HepG2 (cell line): ENCODE data around the gene CHST4. TPM values are rescaled to one million over a fixed set of nuclear protein-coding genes. Genes with fewer than 3 reads are reported as not detected.

Experiments
- ARNT2 ChIP-seq: sonication (generic); formaldehyde crosslinking; IDR thresholded peaks from 2 replicates; pipeline ENCODE4 v1.8.0; 2022; ENCODE audit warnings: mild to moderate bottlenecking, low read depth, missing genetic modification reagents, moderate library complexity
- CERS6 ChIP-seq: sonication (generic); formaldehyde crosslinking; IDR thresholded peaks from 2 replicates; pipeline ENCODE4 v1.5.0; 2020; ENCODE audit warnings: missing genetic modification reagents
- E2F5 ChIP-seq: sonication (generic); formaldehyde crosslinking; conservative IDR thresholded peaks from 2 replicates; pipeline ENCODE4 v1.4.0; 2020; ENCODE audit warnings: missing genetic modification reagents
- ERF ChIP-seq: IDR thresholded peaks from 2 replicates; pipeline ENCODE4 v1.6.1; 2018; ENCODE audit warnings: missing biosample characterization, missing genetic modification reagents
- IKZF5 ChIP-seq: IDR thresholded peaks from 2 replicates; pipeline ENCODE4 v1.6.1; 2018; ENCODE audit warnings: missing genetic modification reagents, mild to moderate bottlenecking, missing compliant biosample characterization
- IRF2 ChIP-seq: IDR thresholded peaks from 2 replicates; pipeline ENCODE4 v1.6.1; 2018; ENCODE audit warnings: missing genetic modification reagents, missing compliant biosample characterization
- KAT7 ChIP-seq: IDR thresholded peaks from 2 replicates; pipeline ENCODE4 v1.6.1; 2018; ENCODE audit warnings: borderline replicate concordance, missing compliant biosample characterization
- ZBTB21 ChIP-seq: sonication (generic); formaldehyde crosslinking; IDR thresholded peaks from 2 replicates; pipeline ENCODE4 v1.4.0; 2020; ENCODE audit warnings: missing genetic modification reagents
- ZMYM2 ChIP-seq: sonication (generic); formaldehyde crosslinking; IDR thresholded peaks from 2 replicates; pipeline ENCODE4 v1.8.0; 2022; ENCODE audit warnings: mild to moderate bottlenecking, missing genetic modification reagents
- ZNF335 ChIP-seq: sonication (generic); formaldehyde crosslinking; IDR thresholded peaks from 2 replicates; pipeline ENCODE4 v1.4.0; 2020; ENCODE audit warnings: missing genetic modification reagents
- polyA plus RNA-seq, 8 experiments: library from polyadenylated mRNA; depleted of rRNA in 3 of 8; stranded (reverse) in 7 of 8; unstranded in 1 of 8; fragments of >200 nt; fragmentation: Illumina TruSeq in 4 of 8; extraction: Trizol in 4 of 8; gene quantifications; 2 replicates each; pipeline versions ENCODE4 v1.2.1 to v1.2.3, GENCODE V29; 2011 to 2016; ENCODE audit warnings: low read depth in 4 of 8, missing spikeins in 1 of 8, mixed read lengths in 1 of 8; ENCODE audit not compliant: insufficient read depth in 1 of 8
- total RNA-seq, 5 experiments: library from RNA; depleted of rRNA; stranded (reverse); fragments of >200 nt; fragmentation: Illumina TruSeq; extraction: Trizol; gene quantifications; 2 replicates each; pipeline ENCODE4 v1.2.3, GENCODE V29; 2016; ENCODE audit warnings: low read depth in 1 of 5
- TF ChIP-seq, protein P1 (sequence below): sonication (generic); formaldehyde crosslinking; IDR thresholded peaks from 2 replicates; pipeline ENCODE4 v1.4.0; 2020; ENCODE audit warnings: missing genetic modification reagents
- TF ChIP-seq, protein P2 (sequence below): sonication (generic); formaldehyde crosslinking; IDR thresholded peaks from 2 replicates; pipeline ENCODE4 v1.4.0; 2020; ENCODE audit warnings: missing genetic modification reagents, borderline replicate concordance
- TF ChIP-seq, protein P3 (sequence below): IDR thresholded peaks from 2 replicates; pipeline ENCODE4 v1.4.0; 2020; ENCODE audit warnings: mild to moderate bottlenecking, missing genetic modification reagents

The CHST4 gene
- total and polyA plus RNA-seq, 2 of the 13 experiments (the other 11 are each of a cell fraction or from before 2014, with no cell fraction given), result not detected

DNA sequence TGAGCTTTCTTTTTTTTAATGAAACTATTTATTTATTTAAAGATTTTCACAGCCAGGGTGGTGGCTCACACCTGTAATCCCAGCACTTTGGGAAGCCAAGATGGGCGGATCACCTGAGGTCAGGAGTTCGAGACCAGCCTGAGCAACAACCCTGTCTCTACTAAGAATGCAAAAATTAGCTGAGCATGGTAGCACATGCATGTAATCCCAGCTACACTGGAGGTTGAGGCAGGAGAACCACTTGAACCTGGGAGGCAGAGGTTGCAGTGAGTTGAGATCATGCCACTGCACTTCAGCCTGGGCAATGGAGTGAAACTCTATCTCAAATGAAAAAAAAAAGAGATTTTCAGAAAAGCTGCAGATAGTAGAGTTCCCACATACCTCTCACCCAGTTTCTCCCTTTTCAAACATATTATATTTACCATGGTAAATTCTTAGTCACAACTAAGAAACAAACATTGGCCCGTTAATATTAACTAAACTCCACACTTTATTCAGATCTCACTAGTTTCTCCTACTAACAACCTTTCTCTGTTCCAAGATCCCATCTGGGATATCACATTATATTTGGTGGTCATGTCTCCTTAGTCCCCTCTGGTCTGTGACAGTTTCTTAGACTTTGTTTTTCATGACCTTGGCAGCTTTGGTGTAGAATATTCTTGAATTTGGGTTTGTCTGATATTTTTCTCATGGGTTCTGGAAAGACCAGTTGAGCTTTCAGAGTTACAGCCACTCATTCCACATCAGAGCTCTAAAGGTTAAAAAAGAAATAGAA lies 58.5 kb downstream of the CHST4 start (continued):
- TF ChIP-seq ZNF335 (CRISPR knock-in tag), result no peak
- no peak for TF ChIP-seq ARNT2 (CRISPR knock-in tag)
- TF ChIP-seq IRF2, result no peak
- TF ChIP-seq KAT7 (CRISPR knock-in tag), result peak; percentile 64; the same call in 1 of the 2 replicates
- no peak for TF ChIP-seq CERS6 (CRISPR knock-in tag)
- TF ChIP-seq, protein P1, sequence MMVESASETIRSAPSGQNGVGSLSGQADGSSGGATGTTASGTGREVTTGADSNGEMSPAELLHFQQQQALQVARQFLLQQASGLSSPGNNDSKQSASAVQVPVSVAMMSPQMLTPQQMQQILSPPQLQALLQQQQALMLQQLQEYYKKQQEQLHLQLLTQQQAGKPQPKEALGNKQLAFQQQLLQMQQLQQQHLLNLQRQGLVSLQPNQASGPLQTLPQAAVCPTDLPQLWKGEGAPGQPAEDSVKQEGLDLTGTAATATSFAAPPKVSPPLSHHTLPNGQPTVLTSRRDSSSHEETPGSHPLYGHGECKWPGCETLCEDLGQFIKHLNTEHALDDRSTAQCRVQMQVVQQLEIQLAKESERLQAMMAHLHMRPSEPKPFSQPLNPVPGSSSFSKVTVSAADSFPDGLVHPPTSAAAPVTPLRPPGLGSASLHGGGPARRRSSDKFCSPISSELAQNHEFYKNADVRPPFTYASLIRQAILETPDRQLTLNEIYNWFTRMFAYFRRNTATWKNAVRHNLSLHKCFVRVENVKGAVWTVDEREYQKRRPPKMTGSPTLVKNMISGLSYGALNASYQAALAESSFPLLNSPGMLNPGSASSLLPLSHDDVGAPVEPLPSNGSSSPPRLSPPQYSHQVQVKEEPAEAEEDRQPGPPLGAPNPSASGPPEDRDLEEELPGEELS (CRISPR knock-in tag), result no peak
- TF ChIP-seq, protein P2, sequence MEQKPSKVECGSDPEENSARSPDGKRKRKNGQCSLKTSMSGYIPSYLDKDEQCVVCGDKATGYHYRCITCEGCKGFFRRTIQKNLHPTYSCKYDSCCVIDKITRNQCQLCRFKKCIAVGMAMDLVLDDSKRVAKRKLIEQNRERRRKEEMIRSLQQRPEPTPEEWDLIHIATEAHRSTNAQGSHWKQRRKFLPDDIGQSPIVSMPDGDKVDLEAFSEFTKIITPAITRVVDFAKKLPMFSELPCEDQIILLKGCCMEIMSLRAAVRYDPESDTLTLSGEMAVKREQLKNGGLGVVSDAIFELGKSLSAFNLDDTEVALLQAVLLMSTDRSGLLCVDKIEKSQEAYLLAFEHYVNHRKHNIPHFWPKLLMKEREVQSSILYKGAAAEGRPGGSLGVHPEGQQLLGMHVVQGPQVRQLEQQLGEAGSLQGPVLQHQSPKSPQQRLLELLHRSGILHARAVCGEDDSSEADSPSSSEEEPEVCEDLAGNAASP, result no peak
- TF ChIP-seq, protein P3, sequence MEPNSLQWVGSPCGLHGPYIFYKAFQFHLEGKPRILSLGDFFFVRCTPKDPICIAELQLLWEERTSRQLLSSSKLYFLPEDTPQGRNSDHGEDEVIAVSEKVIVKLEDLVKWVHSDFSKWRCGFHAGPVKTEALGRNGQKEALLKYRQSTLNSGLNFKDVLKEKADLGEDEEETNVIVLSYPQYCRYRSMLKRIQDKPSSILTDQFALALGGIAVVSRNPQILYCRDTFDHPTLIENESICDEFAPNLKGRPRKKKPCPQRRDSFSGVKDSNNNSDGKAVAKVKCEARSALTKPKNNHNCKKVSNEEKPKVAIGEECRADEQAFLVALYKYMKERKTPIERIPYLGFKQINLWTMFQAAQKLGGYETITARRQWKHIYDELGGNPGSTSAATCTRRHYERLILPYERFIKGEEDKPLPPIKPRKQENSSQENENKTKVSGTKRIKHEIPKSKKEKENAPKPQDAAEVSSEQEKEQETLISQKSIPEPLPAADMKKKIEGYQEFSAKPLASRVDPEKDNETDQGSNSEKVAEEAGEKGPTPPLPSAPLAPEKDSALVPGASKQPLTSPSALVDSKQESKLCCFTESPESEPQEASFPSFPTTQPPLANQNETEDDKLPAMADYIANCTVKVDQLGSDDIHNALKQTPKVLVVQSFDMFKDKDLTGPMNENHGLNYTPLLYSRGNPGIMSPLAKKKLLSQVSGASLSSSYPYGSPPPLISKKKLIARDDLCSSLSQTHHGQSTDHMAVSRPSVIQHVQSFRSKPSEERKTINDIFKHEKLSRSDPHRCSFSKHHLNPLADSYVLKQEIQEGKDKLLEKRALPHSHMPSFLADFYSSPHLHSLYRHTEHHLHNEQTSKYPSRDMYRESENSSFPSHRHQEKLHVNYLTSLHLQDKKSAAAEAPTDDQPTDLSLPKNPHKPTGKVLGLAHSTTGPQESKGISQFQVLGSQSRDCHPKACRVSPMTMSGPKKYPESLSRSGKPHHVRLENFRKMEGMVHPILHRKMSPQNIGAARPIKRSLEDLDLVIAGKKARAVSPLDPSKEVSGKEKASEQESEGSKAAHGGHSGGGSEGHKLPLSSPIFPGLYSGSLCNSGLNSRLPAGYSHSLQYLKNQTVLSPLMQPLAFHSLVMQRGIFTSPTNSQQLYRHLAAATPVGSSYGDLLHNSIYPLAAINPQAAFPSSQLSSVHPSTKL (CRISPR knock-in tag), result no peak
- TF ChIP-seq ZMYM2 (CRISPR knock-in tag), result peak; percentile 76; the same call in 1 of the 2 replicates
- TF ChIP-seq ZBTB21 (CRISPR knock-in tag), result no peak
- no peak; the same call in 1 of the 2 replicates for TF ChIP-seq ERF
- TF ChIP-seq IKZF5 (CRISPR knock-in tag), result no peak
- TF ChIP-seq E2F5, result no peak
